HG02759 (cell line): ENCODE measurements around the gene DNTT.
A peak's percentile ranks its signal among the peaks of the same experiment; 100 is the strongest.

Experiments used
- ATAC-seq: cut with Tn5 transposase; IDR thresholded peaks from one replicate; pipeline ENCODE4 v1.9.1; 2021; ENCODE audit warnings: mild to moderate bottlenecking, moderate library complexity; ENCODE audit not compliant: unreplicated experiment

The DNTT gene

GRCh38 chr10:96339956-96340904 is 36.0 kb downstream of the DNTT start:
- peak; percentile 72 for ATAC-seq

GRCh38 chr10:96341219-96342182 is 37.3 kb downstream of the DNTT start:
- no peak for ATAC-seq

- ATAC-seq = no peak
Measured at GRCh38 chr10:96342402-96342801, 38.2 kb downstream of the DNTT start.

- no peak for ATAC-seq
Measured at GRCh38 chr10:96344178-96344577, 39.9 kb downstream of the DNTT start.

- ATAC-seq = no peak
Measured at GRCh38 chr10:96345222-96345621, 41.0 kb downstream of the DNTT start.

- no peak for ATAC-seq
Measured at GRCh38 chr10:96346295-96346694, 42.1 kb downstream of the DNTT start.

GRCh38 chr10:96352027-96352426 is 47.8 kb downstream of the DNTT start:
- no peak for ATAC-seq

GRCh38 chr10:96352582-96352981 is 48.3 kb downstream of the DNTT start:
- no peak for ATAC-seq

- no peak for ATAC-seq
Measured at GRCh38 chr10:96357038-96357620, 52.9 kb downstream of the DNTT start.

- ATAC-seq = no peak
Measured at GRCh38 chr10:96358851-96359540, 54.8 kb downstream of the DNTT start, which contains the start of gene OPALIN. Gene OPALIN, minus strand, starts transcription at chr10:96359002. Its CDS starts 106 bp downstream, at chr10:96358896.

- ATAC-seq = no peak
Measured at GRCh38 chr10:96359616-96360015, 55.4 kb downstream of the DNTT start.

GRCh38 chr10:96360331-96360730 is 56.1 kb downstream of the DNTT start:
- no peak for ATAC-seq

GRCh38 chr10:96360766-96361165 is 56.5 kb downstream of the DNTT start:
- no peak for ATAC-seq

- no peak for ATAC-seq
Measured at GRCh38 chr10:96365571-96365970, 61.3 kb downstream of the DNTT start.

GRCh38 chr10:96366508-96366907 is 62.3 kb downstream of the DNTT start:
- ATAC-seq = no peak

- no peak for ATAC-seq
Measured at GRCh38 chr10:96367470-96367869, 63.2 kb downstream of the DNTT start.

- no peak for ATAC-seq
Measured at GRCh38 chr10:96368971-96369370, 64.7 kb downstream of the DNTT start.

GRCh38 chr10:96369890-96370583 is 65.8 kb downstream of the DNTT start:
- no peak for ATAC-seq

- ATAC-seq = no peak
Measured at GRCh38 chr10:96370584-96371157, 66.4 kb downstream of the DNTT start.
